Effector CD4-positive, alpha-beta T cell (primary cell): ENCODE data around the gene ZNF620.
"Not testable (repeated sequence)": the region's sequence is repeated elsewhere in the genome, so short reads cannot be mapped to it uniquely, and the experiment has no call there.

ENCODE experiments used
- DNase-seq: peaks from one replicate; pipeline ENCODE4 v3.0.0-alpha.2; 2020

Gene ZNF620

GRCh38 chr3:40504636-40505430, 1.0 kb upstream of the ZNF620 start:
- DNase-seq: no peak

GRCh38 chr3:40511031-40511718, 5.3 kb downstream of the ZNF620 start:
- DNase-seq: no peak

- DNase-seq: no peak
These were observed 10.4 kb downstream of the ZNF620 start for GRCh38 chr3:40516201-40516600.

- no peak for DNase-seq
These were observed 12.2 kb downstream of the ZNF620 start for GRCh38 chr3:40518067-40518466.

- DNase-seq: no peak
These were observed 13.0 kb downstream of the ZNF620 start for GRCh38 chr3:40518848-40519247.

- DNase-seq: no peak
These were observed 15.4 kb downstream of the ZNF620 start for GRCh38 chr3:40521254-40521653.

- no peak for DNase-seq
These were observed 17.9 kb downstream of the ZNF620 start for GRCh38 chr3:40523781-40524180.

- no peak for DNase-seq
These were observed 18.4 kb downstream of the ZNF620 start for GRCh38 chr3:40524222-40524567.

GRCh38 chr3:40524568-40525285, 18.9 kb downstream of the ZNF620 start, which contains the start of gene ZNF621:
TSS of gene ZNF621 (plus strand) at chr3:40524960. CDS start at chr3:40525841, 881 bp downstream.
- DNase-seq: peak; percentile 63

- DNase-seq: no peak
These were observed 22.6 kb downstream of the ZNF620 start for GRCh38 chr3:40528426-40528825.

GRCh38 chr3:40532252-40532651, 26.4 kb downstream of the ZNF620 start:
- no peak for DNase-seq

GRCh38 chr3:40534283-40534682, 28.4 kb downstream of the ZNF620 start:
- no peak for DNase-seq

GRCh38 chr3:40546816-40547215, 41.0 kb downstream of the ZNF620 start:
- DNase-seq: no peak

GRCh38 chr3:40550167-40550566, 44.3 kb downstream of the ZNF620 start:
- DNase-seq: no peak

GRCh38 chr3:40557575-40558161, 51.8 kb downstream of the ZNF620 start:
- DNase-seq: no peak

GRCh38 chr3:40562482-40562881, 56.6 kb downstream of the ZNF620 start:
- not testable (repeated sequence) for DNase-seq

- not testable (repeated sequence) for DNase-seq
These were observed 59.8 kb downstream of the ZNF620 start for GRCh38 chr3:40565629-40566028.

GRCh38 chr3:40566694-40567093, 60.9 kb downstream of the ZNF620 start:
- no peak for DNase-seq
